WTC11 (cell line): Measurements from ENCODE around the gene B3GALNT2. TPM values are rescaled to one million over a fixed set of nuclear protein-coding genes. Genes with fewer than 3 reads are reported as not detected.

ENCODE experiments used
- ATAC-seq: fragments of 200-7000 bp; cut with Tn5 transposase; 2 replicates; pipeline ENCODE4 v1.10.0; 2021; ENCODE audit warnings: mild to moderate bottlenecking, moderate library complexity
- CTCF ChIA-PET: fragments of 300-600 bp; sonication (Branson Sonifier 250); formaldehyde crosslinking; loops from one replicate; lab custom pipeline; 2021; ENCODE audit warnings: antibody characterized with exemption; lab: Charles Lee
- POLR2A ChIA-PET: fragments of 350-600 bp; sonication (Branson Sonifier 250); formaldehyde crosslinking; loops from one replicate; lab custom pipeline; 2021; ENCODE audit warnings: antibody characterized with exemption; lab: Charles Lee
- DNase-seq: peaks from one replicate; pipeline ENCODE4 v3.0.0; 2021; ENCODE audit warnings: low spot score
- H3K27ac Mint-ChIP-seq: 2 replicates; pipeline ENCODE4 v1.8.0; 2021; ENCODE audit warnings: mixed read lengths
- H3K27me3 Mint-ChIP-seq: 2 replicates; pipeline ENCODE4 v1.8.0; 2021; ENCODE audit warnings: low read depth, mild to moderate bottlenecking, moderate library complexity, mixed read lengths
- H3K36me3 Mint-ChIP-seq: 2 replicates; pipeline ENCODE4 v1.8.0; 2021; ENCODE audit warnings: mixed read lengths
- H3K4me1 Mint-ChIP-seq: 2 replicates; pipeline ENCODE4 v1.8.0; 2022; ENCODE audit warnings: mixed read lengths
- H3K4me3 Mint-ChIP-seq: 2 replicates; pipeline ENCODE4 v1.8.0; 2021; ENCODE audit warnings: mild to moderate bottlenecking, moderate library complexity, mixed read lengths
- H3K9me3 Mint-ChIP-seq: 2 replicates; pipeline ENCODE4 v1.8.0; 2021; ENCODE audit warnings: mixed read lengths
- CBFB ChIP-seq: sonication (generic); formaldehyde crosslinking; IDR thresholded peaks from 2 replicates; pipeline ENCODE4 v1.8.1; 2022; ENCODE audit warnings: mild to moderate bottlenecking, low read depth, missing genetic modification reagents
- ELF4 ChIP-seq: sonication (generic); formaldehyde crosslinking; IDR thresholded peaks from 2 replicates; pipeline ENCODE4 v1.8.1; 2022; ENCODE audit warnings: low read depth, mild to moderate bottlenecking, moderate library complexity, missing genetic modification reagents
- ETV6 ChIP-seq: sonication (generic); formaldehyde crosslinking; IDR thresholded peaks from 2 replicates; pipeline ENCODE4 v1.8.1; 2022; ENCODE audit warnings: mild to moderate bottlenecking, missing genetic modification reagents
- FOXP1 ChIP-seq: sonication (generic); formaldehyde crosslinking; IDR thresholded peaks from 2 replicates; pipeline ENCODE4 v1.8.0; 2022; ENCODE audit warnings: missing genetic modification reagents, mild to moderate bottlenecking, moderate library complexity, borderline replicate concordance
- GABPB1 ChIP-seq: sonication (generic); formaldehyde crosslinking; IDR thresholded peaks from 2 replicates; pipeline ENCODE4 v1.8.1; 2023; ENCODE audit warnings: mild to moderate bottlenecking, missing genetic modification reagents
- GRHL2 ChIP-seq: fragments of 250-450 bp; sonication (Bioruptor Pico); IDR thresholded peaks from 2 replicates; pipeline ENCODE4 v1.8.0; 2022; ENCODE audit warnings: mild to moderate bottlenecking, moderate library complexity; ENCODE audit not compliant: insufficient replicate concordance, severe bottlenecking
- NFYB ChIP-seq: sonication (generic); formaldehyde crosslinking; conservative IDR thresholded peaks from 2 replicates; pipeline ENCODE4 v1.8.0; 2022; ENCODE audit warnings: low read depth, missing genetic modification reagents
- RELA ChIP-seq: sonication (generic); formaldehyde crosslinking; IDR thresholded peaks from 2 replicates; pipeline ENCODE4 v1.8.1; 2022; ENCODE audit warnings: missing genetic modification reagents, mild to moderate bottlenecking, borderline replicate concordance
- TCF7 ChIP-seq: sonication (generic); formaldehyde crosslinking; IDR thresholded peaks from 2 replicates; pipeline ENCODE4 v1.8.0; 2022; ENCODE audit warnings: mild to moderate bottlenecking, low read depth, missing genetic modification reagents, moderate library complexity
- TP53 ChIP-seq: sonication (generic); formaldehyde crosslinking; IDR thresholded peaks from 2 replicates; pipeline ENCODE4 v1.8.1; 2023; ENCODE audit warnings: mild to moderate bottlenecking, missing genetic modification reagents
- ZNF138 ChIP-seq: sonication (generic); formaldehyde crosslinking; conservative IDR thresholded peaks from 2 replicates; pipeline ENCODE4 v1.8.1; 2022; ENCODE audit warnings: mild to moderate bottlenecking, moderate library complexity, missing genetic modification reagents
- ZNF263 ChIP-seq: sonication (generic); formaldehyde crosslinking; IDR thresholded peaks from 2 replicates; pipeline ENCODE4 v1.8.1; 2022; ENCODE audit warnings: low read depth, mild to moderate bottlenecking, moderate library complexity, missing genetic modification reagents
- ZNF423 ChIP-seq: fragments of 250-450 bp; sonication (Bioruptor Pico); IDR thresholded peaks from 2 replicates; pipeline ENCODE4 v2.1.2; 2022; ENCODE audit warnings: mild to moderate bottlenecking, moderate library complexity
- total RNA-seq: library from RNA; stranded (reverse); gene quantifications from 3 replicates; pipeline ENCODE4 v1.2.3, GENCODE V29; 2021
- TF ChIP-seq, protein P1 (sequence below): fragments of 200-600 bp; IDR thresholded peaks from 2 replicates; pipeline ENCODE4 v1.8.0; 2022; ENCODE audit warnings: antibody characterized with exemption
- TF ChIP-seq, protein P2 (sequence below): fragments of 250-450 bp; sonication (Bioruptor Pico); IDR thresholded peaks from 2 replicates; pipeline ENCODE4 v1.9.0; 2021; ENCODE audit warnings: mild to moderate bottlenecking
- TF ChIP-seq, protein P3 (sequence below): sonication (generic); formaldehyde crosslinking; IDR thresholded peaks from 2 replicates; pipeline ENCODE4 v1.8.1; 2023; ENCODE audit warnings: mild to moderate bottlenecking, missing genetic modification reagents
- TF ChIP-seq, protein P4 (sequence below): sonication (generic); formaldehyde crosslinking; IDR thresholded peaks from 2 replicates; pipeline ENCODE4 v1.8.0; 2023; ENCODE audit warnings: missing genetic modification reagents, mild to moderate bottlenecking, borderline replicate concordance
- TF ChIP-seq, protein P5 (sequence below): sonication (generic); formaldehyde crosslinking; IDR thresholded peaks from 2 replicates; pipeline ENCODE4 v1.8.1; 2022; ENCODE audit warnings: missing genetic modification reagents, borderline replicate concordance
- TF ChIP-seq, protein P6 (sequence below): sonication (generic); formaldehyde crosslinking; IDR thresholded peaks from 2 replicates; pipeline ENCODE4 v1.8.1; 2023; ENCODE audit warnings: mild to moderate bottlenecking, missing genetic modification reagents
- TF ChIP-seq, protein P7 (sequence below): sonication (generic); formaldehyde crosslinking; IDR thresholded peaks from 2 replicates; pipeline ENCODE4 v1.8.1; 2022; ENCODE audit warnings: mild to moderate bottlenecking, missing genetic modification reagents, moderate library complexity, borderline replicate concordance

Gene B3GALNT2
- total RNA-seq, 1 experiment from 2014 or later: 41.7 TPM

DNA sequence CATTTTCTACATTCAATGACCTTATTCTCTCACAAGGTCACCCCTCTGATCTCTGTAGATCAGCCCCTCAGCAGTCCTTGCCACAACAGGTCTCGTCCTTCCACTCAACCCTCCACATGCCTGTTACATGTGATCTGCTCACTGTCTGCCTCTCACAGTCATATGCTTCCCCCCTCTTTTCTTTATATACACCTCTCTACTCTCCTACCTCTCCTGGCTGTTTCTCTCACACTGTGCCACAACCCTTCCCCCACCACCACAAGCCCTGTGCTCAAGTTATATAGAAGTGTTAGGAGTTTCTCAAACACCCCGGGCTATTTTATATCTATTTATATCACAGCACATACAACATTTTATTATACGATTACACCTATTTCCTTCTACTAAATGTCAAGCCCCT lies 12.6 kb downstream of the B3GALNT2 start (continued):
- TF ChIP-seq, protein P1, sequence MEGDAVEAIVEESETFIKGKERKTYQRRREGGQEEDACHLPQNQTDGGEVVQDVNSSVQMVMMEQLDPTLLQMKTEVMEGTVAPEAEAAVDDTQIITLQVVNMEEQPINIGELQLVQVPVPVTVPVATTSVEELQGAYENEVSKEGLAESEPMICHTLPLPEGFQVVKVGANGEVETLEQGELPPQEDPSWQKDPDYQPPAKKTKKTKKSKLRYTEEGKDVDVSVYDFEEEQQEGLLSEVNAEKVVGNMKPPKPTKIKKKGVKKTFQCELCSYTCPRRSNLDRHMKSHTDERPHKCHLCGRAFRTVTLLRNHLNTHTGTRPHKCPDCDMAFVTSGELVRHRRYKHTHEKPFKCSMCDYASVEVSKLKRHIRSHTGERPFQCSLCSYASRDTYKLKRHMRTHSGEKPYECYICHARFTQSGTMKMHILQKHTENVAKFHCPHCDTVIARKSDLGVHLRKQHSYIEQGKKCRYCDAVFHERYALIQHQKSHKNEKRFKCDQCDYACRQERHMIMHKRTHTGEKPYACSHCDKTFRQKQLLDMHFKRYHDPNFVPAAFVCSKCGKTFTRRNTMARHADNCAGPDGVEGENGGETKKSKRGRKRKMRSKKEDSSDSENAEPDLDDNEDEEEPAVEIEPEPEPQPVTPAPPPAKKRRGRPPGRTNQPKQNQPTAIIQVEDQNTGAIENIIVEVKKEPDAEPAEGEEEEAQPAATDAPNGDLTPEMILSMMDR: no peak
- no peak for TF ChIP-seq CBFB (CRISPR knock-in tag)
- TF ChIP-seq ZNF423 (CRISPR knock-in tag): no peak
- TF ChIP-seq, protein P2, sequence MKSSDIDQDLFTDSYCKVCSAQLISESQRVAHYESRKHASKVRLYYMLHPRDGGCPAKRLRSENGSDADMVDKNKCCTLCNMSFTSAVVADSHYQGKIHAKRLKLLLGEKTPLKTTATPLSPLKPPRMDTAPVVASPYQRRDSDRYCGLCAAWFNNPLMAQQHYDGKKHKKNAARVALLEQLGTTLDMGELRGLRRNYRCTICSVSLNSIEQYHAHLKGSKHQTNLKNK (CRISPR knock-in tag): no peak
- TF ChIP-seq, protein P3, sequence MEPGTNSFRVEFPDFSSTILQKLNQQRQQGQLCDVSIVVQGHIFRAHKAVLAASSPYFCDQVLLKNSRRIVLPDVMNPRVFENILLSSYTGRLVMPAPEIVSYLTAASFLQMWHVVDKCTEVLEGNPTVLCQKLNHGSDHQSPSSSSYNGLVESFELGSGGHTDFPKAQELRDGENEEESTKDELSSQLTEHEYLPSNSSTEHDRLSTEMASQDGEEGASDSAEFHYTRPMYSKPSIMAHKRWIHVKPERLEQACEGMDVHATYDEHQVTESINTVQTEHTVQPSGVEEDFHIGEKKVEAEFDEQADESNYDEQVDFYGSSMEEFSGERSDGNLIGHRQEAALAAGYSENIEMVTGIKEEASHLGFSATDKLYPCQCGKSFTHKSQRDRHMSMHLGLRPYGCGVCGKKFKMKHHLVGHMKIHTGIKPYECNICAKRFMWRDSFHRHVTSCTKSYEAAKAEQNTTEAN (CRISPR knock-in tag): no peak
- TF ChIP-seq, protein P4, sequence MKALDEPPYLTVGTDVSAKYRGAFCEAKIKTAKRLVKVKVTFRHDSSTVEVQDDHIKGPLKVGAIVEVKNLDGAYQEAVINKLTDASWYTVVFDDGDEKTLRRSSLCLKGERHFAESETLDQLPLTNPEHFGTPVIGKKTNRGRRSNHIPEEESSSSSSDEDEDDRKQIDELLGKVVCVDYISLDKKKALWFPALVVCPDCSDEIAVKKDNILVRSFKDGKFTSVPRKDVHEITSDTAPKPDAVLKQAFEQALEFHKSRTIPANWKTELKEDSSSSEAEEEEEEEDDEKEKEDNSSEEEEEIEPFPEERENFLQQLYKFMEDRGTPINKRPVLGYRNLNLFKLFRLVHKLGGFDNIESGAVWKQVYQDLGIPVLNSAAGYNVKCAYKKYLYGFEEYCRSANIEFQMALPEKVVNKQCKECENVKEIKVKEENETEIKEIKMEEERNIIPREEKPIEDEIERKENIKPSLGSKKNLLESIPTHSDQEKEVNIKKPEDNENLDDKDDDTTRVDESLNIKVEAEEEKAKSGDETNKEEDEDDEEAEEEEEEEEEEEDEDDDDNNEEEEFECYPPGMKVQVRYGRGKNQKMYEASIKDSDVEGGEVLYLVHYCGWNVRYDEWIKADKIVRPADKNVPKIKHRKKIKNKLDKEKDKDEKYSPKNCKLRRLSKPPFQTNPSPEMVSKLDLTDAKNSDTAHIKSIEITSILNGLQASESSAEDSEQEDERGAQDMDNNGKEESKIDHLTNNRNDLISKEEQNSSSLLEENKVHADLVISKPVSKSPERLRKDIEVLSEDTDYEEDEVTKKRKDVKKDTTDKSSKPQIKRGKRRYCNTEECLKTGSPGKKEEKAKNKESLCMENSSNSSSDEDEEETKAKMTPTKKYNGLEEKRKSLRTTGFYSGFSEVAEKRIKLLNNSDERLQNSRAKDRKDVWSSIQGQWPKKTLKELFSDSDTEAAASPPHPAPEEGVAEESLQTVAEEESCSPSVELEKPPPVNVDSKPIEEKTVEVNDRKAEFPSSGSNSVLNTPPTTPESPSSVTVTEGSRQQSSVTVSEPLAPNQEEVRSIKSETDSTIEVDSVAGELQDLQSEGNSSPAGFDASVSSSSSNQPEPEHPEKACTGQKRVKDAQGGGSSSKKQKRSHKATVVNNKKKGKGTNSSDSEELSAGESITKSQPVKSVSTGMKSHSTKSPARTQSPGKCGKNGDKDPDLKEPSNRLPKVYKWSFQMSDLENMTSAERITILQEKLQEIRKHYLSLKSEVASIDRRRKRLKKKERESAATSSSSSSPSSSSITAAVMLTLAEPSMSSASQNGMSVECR: no peak
- TF ChIP-seq TP53 (CRISPR knock-in tag): no peak
- no peak for TF ChIP-seq ETV6
- TF ChIP-seq FOXP1 (CRISPR knock-in tag): no peak

DNA sequence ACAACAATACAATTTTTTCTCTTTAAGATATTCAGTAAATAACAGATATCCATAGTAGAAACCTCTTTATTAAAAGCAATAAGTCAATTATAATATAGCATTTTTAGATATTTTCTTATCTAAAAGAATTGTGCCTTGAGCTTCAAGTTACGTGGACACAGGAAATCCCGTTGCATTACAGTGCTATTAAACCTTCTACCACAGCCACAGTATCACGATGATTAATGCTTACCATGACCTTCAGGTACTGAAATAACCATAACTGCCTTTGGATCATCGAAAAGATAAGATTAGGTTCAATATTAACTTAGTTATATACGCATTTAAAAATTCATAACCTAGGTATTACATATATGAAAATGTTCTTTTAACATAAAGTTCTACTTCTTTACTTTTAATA lies 17.9 kb downstream of the B3GALNT2 start:
- Mint-ChIP-seq H3K4me3 (no peak overlapping the region), H3K27me3 (no peaks in the 10 kb centered on the region), H3K9me3 (no peaks in the 10 kb centered on the region), H3K27ac (no peak overlapping the region), H3K4me1 (no peaks in the 10 kb centered on the region), H3K36me3 (peaks cover 39% of the 10 kb centered on the region)
- DNase-seq (no peak), ATAC-seq (no peak)
- ChIA-PET CTCF (no interaction called here), POLR2A (no interaction called here)
- TF ChIP-seq, protein P5, sequence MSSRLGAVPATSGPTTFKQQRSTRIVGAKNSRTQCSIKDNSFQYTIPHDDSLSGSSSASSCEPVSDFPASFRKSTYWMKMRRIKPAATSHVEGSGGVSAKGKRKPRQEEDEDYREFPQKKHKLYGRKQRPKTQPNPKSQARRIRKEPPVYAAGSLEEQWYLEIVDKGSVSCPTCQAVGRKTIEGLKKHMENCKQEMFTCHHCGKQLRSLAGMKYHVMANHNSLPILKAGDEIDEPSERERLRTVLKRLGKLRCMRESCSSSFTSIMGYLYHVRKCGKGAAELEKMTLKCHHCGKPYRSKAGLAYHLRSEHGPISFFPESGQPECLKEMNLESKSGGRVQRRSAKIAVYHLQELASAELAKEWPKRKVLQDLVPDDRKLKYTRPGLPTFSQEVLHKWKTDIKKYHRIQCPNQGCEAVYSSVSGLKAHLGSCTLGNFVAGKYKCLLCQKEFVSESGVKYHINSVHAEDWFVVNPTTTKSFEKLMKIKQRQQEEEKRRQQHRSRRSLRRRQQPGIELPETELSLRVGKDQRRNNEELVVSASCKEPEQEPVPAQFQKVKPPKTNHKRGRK (CRISPR knock-in tag): no peak
- TF ChIP-seq, protein P6, sequence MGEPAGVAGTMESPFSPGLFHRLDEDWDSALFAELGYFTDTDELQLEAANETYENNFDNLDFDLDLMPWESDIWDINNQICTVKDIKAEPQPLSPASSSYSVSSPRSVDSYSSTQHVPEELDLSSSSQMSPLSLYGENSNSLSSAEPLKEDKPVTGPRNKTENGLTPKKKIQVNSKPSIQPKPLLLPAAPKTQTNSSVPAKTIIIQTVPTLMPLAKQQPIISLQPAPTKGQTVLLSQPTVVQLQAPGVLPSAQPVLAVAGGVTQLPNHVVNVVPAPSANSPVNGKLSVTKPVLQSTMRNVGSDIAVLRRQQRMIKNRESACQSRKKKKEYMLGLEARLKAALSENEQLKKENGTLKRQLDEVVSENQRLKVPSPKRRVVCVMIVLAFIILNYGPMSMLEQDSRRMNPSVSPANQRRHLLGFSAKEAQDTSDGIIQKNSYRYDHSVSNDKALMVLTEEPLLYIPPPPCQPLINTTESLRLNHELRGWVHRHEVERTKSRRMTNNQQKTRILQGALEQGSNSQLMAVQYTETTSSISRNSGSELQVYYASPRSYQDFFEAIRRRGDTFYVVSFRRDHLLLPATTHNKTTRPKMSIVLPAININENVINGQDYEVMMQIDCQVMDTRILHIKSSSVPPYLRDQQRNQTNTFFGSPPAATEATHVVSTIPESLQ: no peak
- TF ChIP-seq RELA (CRISPR knock-in tag): no peak
- TF ChIP-seq, protein P7, sequence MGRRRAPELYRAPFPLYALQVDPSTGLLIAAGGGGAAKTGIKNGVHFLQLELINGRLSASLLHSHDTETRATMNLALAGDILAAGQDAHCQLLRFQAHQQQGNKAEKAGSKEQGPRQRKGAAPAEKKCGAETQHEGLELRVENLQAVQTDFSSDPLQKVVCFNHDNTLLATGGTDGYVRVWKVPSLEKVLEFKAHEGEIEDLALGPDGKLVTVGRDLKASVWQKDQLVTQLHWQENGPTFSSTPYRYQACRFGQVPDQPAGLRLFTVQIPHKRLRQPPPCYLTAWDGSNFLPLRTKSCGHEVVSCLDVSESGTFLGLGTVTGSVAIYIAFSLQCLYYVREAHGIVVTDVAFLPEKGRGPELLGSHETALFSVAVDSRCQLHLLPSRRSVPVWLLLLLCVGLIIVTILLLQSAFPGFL (CRISPR knock-in tag): no peak
- no peak for TF ChIP-seq ZNF263
- TF ChIP-seq TCF7 (CRISPR knock-in tag): no peak
- TF ChIP-seq ZNF138 (CRISPR knock-in tag): no peak
- no peak for TF ChIP-seq NFYB
- no peak for TF ChIP-seq ELF4 (CRISPR knock-in tag)
- no peak for TF ChIP-seq GRHL2 (CRISPR knock-in tag)
- no peak for TF ChIP-seq GABPB1
- TF ChIP-seq FOXP1 (CRISPR knock-in tag): no peak
